ENCODE measurements around the gene EFNA5. TPM values are rescaled to one million over a fixed set of nuclear protein-coding genes. Genes with fewer than 3 reads are reported as not detected.

EFNA5 gene
- total RNA-seq, 2 donors from 2014 or later: 6.0 to 13.5 TPM

- no peak for ATAC-seq (ENCODE audit: insufficient number of reproducible peaks, low FRiP score, low read depth)
- Histone ChIP-seq H3K9me3 (no peaks in the 10 kb centered on the region), H3K4me3 (no peak overlapping the region), H3K27ac (no peak overlapping the region), H3K4me1 (ENCODE audit: control insufficient read depth in 1 of 2, low read depth in 2 of 2) (peaks cover 13 to 55% of the 10 kb centered on the region in 2 donors), H3K27me3 (replicated peaks; ENCODE audit: insufficient read depth) (no peaks in the 10 kb centered on the region), H3K36me3 (no peaks in the 10 kb centered on the region)
- DNase-seq (ENCODE audit: low spot score): no peak
- no peak for TF ChIP-seq CTCF (IDR thresholded peaks at IDR 0.05)
These were observed 129.3 kb downstream of the EFNA5 start for GRCh38 chr5:107541400-107541799.

GRCh38 chr5:107539726-107540330, 130.9 kb downstream of the EFNA5 start:
- no peak for ATAC-seq (ENCODE audit: insufficient number of reproducible peaks, low FRiP score, low read depth)
- no peak for DNase-seq (ENCODE audit: low spot score)

GRCh38 chr5:107538805-107539445, 131.8 kb downstream of the EFNA5 start:
- H3K9me3 ChIP-seq: no peaks in the 10 kb centered on the region
- peaks cover 10 to 31% of the 10 kb centered on the region in 2 donors for H3K4me1 ChIP-seq (ENCODE audit: control insufficient read depth in 1 of 2, low read depth in 2 of 2)
- no peak for DNase-seq (ENCODE audit: low spot score)
- H3K36me3 ChIP-seq: no peaks in the 10 kb centered on the region
- no peak overlapping the region for H3K4me3 ChIP-seq
- TF ChIP-seq CTCF (IDR thresholded peaks at IDR 0.05): no peak
- no peak for ATAC-seq (ENCODE audit: insufficient number of reproducible peaks, low FRiP score, low read depth)
- H3K27ac ChIP-seq: no peak overlapping the region
- H3K27me3 ChIP-seq (replicated peaks; ENCODE audit: insufficient read depth): no peaks in the 10 kb centered on the region

More at GRCh38 chr5:107539726-107540330, 130.9 kb downstream of the EFNA5 start:
- Histone ChIP-seq H3K27ac (no peak overlapping the region), H3K9me3 (no peaks in the 10 kb centered on the region), H3K36me3 (no peaks in the 10 kb centered on the region), H3K27me3 (replicated peaks; ENCODE audit: insufficient read depth) (no peaks in the 10 kb centered on the region), H3K4me1 (ENCODE audit: control insufficient read depth in 1 of 2, low read depth in 2 of 2) (peaks cover 13 to 40% of the 10 kb centered on the region in 2 donors), H3K4me3 (no peak overlapping the region)
- TF ChIP-seq CTCF (IDR thresholded peaks at IDR 0.05): no peak

- no peak for ATAC-seq (ENCODE audit: insufficient number of reproducible peaks, low FRiP score, low read depth)
- no peak overlapping the region for H3K4me3 ChIP-seq
- no peak for TF ChIP-seq CTCF (IDR thresholded peaks at IDR 0.05)
- no peaks in the 10 kb centered on the region for H3K27me3 ChIP-seq (replicated peaks; ENCODE audit: insufficient read depth)
- DNase-seq (ENCODE audit: low spot score): no peak
- H3K36me3 ChIP-seq: no peaks in the 10 kb centered on the region
- H3K4me1 ChIP-seq (ENCODE audit: control insufficient read depth in 1 of 2, low read depth in 2 of 2): peaks cover 4 to 26% of the 10 kb centered on the region in 2 donors
- H3K27ac ChIP-seq: no peak overlapping the region
- H3K9me3 ChIP-seq: no peaks in the 10 kb centered on the region
These were observed 132.4 kb downstream of the EFNA5 start for GRCh38 chr5:107538331-107538730.

GRCh38 chr5:107535849-107536248, 134.9 kb downstream of the EFNA5 start:
- DNase-seq (ENCODE audit: low spot score): no peak
- no peaks in the 10 kb centered on the region for H3K9me3 ChIP-seq
- TF ChIP-seq CTCF (IDR thresholded peaks at IDR 0.05): no peak
- no peaks in the 10 kb centered on the region for H3K36me3 ChIP-seq
- no peak for ATAC-seq (ENCODE audit: insufficient number of reproducible peaks, low FRiP score, low read depth)
- H3K27ac ChIP-seq: no peak overlapping the region
- no peak overlapping the region for H3K4me3 ChIP-seq
- peaks cover 0 to 15% of the 10 kb centered on the region in 2 donors for H3K4me1 ChIP-seq (ENCODE audit: control insufficient read depth in 1 of 2, low read depth in 2 of 2)
- H3K27me3 ChIP-seq (replicated peaks; ENCODE audit: insufficient read depth): no peaks in the 10 kb centered on the region
